Adrenal gland (tissue), 12 donors: ENCODE results near the gene LPP. TPM values are rescaled to one million over a fixed set of nuclear protein-coding genes. Genes with fewer than 3 reads are reported as not detected.
A peak's percentile ranks its signal among the peaks of the same experiment; 100 is the strongest.

Experiments used
- DNase-seq, 7 donors: peaks; one replicate each; pipeline ENCODE4 v3.0.0-alpha.2; 2019 to 2020
- H3K27ac ChIP-seq, 5 donors: fragments of 200-600 bp; sonication (generic) in 4 of 5; 1 replicate in 3 of 5; 2 replicates in 2 of 5; pipeline versions ENCODE4 v1.5.1 to v1.8.0; 2016 to 2020; ENCODE audit warnings: mild to moderate bottlenecking in 1 of 5
- H3K27me3 ChIP-seq: fragments of 200-600 bp; 2 replicates; pipeline ENCODE4 v1.8.0; 2021
- H3K36me3 ChIP-seq, 2 donors: fragments of 200-600 bp; replicated peaks in 1 of 2; 1 replicate in 1 of 2; 2 replicates in 1 of 2; pipeline versions ENCODE4 v1.5.1 to v1.8.0; 2018 to 2022
- H3K4me1 ChIP-seq, 2 donors: fragments of 200-600 bp; replicated peaks in 1 of 2; 1 replicate in 1 of 2; 2 replicates in 1 of 2; pipeline versions ENCODE4 v1.5.1 to v1.8.0; 2018 to 2021
- H3K4me3 ChIP-seq, 4 donors: fragments of 200-600 bp; sonication (generic) in 3 of 4; one replicate each; pipeline ENCODE4 v1.5.1; 2016 to 2018
- H3K9me3 ChIP-seq, 3 donors: fragments of 200-600 bp; sonication (generic) in 1 of 3; replicated peaks in 1 of 3; 1 replicate in 2 of 3; 2 replicates in 1 of 3; pipeline versions ENCODE4 v1.5.1 to v1.8.0; 2016 to 2021
- CTCF ChIP-seq, 6 experiments: fragments of 450-650 bp in 4 of 6; fragments of 200-600 bp in 2 of 6; sonication (generic) in 1 of 6; IDR thresholded peaks; 1 replicate in 5 of 6; 2 replicates in 1 of 6; pipeline versions ENCODE4 v1.5.1 to v1.8.0; 2016 to 2021; ENCODE audit warnings: antibody characterized with exemption in 6 of 6, mild to moderate bottlenecking in 2 of 6, moderate library complexity in 1 of 6
- POLR2A ChIP-seq, 2 donors: fragments of 450-650 bp; IDR thresholded peaks; one replicate each; pipeline ENCODE4 v1.6.1; 2017; ENCODE audit warnings: antibody characterized with exemption in 2 of 2, mild to moderate bottlenecking in 2 of 2, moderate library complexity in 1 of 2
- whole genome bisulfite sequencing, 4 donors: extraction: QIAGEN DNeasy Blood & Tissue Kit in 2 of 4; methylation state at CpG; one replicate each; pipeline versions ENCODE4 v1.1.5 to v1.1.7; 2013 to 2017; 5-methylcytosine and 5-hydroxymethylcytosine counted together
- intact Hi-C, 2 donors: fragments of 100-400 bp; cut with DNase I; formaldehyde crosslinking; loops; one replicate each; pipeline versions ENCODE4 v1.14.1 to v1.15.0; 2022 to 2023
- polyA plus RNA-seq, 3 donors: library from polyadenylated mRNA; stranded (reverse); fragments of 200-250 nt in 2 of 3; fragments of 350-450 nt in 1 of 3; fragmentation: Illumina TruSeq in 1 of 3; extraction: RNeasy Lipid Tissue Mini Kit (QIAGEN cat#74804) in 1 of 3; gene quantifications; one replicate each; pipeline ENCODE4 v1.2.3, GENCODE V29; 2013 to 2014
- total RNA-seq, 9 donors: library from RNA; depleted of rRNA in 4 of 9; stranded (reverse); fragments of >200 nt in 4 of 9; fragments of 120-200 nt in 1 of 9; fragmentation: NEBNext Ultra II Directional in 1 of 9; extraction: Animal tissue kit (Norgen Biotek cat#: 25700) in 1 of 9; gene quantifications; one replicate each; pipeline versions ENCODE4 v1.1.0 to v1.2.4, GENCODE V29; 2013 to 2023
- donor health status: healthy with polysubstance abuse.
- donor health status: Bipolar disorder and iron deficiency.
- donor health status: DM: yes; HTN: yes; CAD: no.
- donor health status: DM: no; HTN: no; CAD: no.
- donor health status: DM: no; HTN: no; CAD: no.
- donor health status: DM: yes; HTN: yes; CAD: no.

LPP gene
- total and polyA plus RNA-seq, 12 donors = 7.0 to 170 (median 101) TPM

DNA sequence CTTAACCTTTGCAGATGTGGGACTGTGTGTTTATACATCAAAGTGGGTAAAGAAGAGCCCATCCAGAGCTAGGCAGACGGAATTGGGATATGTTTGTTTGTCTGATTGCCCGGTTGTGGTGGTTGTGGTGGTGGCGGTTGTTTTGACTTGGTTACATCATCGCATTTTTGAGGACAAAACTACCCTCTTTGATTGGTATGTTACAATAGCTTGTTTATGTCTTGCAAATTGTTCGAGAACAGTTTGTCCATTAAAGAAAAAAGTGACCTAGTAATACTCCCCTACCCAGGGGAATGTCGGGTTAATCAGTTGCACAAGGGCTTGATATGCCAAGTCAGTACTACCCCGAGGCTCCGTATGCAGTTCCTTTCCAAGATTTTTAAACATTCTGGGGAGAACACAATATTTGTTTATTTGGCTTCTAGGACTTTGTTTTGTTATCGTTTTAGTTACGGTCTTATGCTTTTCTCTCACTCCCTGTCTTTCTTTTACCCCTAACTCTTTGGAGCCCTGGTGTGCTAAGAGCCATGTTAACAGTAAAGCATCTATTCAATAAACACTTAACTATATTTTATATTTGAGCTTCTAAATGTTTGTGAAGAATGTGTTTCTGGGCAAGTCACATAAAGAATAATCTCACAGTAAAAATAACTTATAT, 315.4 kb downstream of the LPP start:
- 68 to 75% (median 74%) methylated on average over 8 to 10 of the region's 10 CpGs for WGBS, 4 donors
- no peaks in the 10 kb centered on the region for H3K9me3 ChIP-seq
- H3K27me3 ChIP-seq = no peaks in the 10 kb centered on the region
- peak overlapping the region in 4 of 5 donors; percentile 19 to 81 (median 55) for H3K27ac ChIP-seq
- TF ChIP-seq POLR2A (IDR thresholded peaks at IDR 0.05) = no peak
- TF ChIP-seq CTCF (IDR thresholded peaks at IDR 0.05) = no peak
- peak in 1 of 7 donors; percentile 18 for DNase-seq
- H3K4me3 ChIP-seq = no peak overlapping the region
- intact Hi-C loops = no loop called here
- H3K4me1 ChIP-seq = peaks cover 12 to 42% of the 10 kb centered on the region in 2 donors
- H3K36me3 ChIP-seq = no peaks in the 10 kb centered on the region

DNA sequence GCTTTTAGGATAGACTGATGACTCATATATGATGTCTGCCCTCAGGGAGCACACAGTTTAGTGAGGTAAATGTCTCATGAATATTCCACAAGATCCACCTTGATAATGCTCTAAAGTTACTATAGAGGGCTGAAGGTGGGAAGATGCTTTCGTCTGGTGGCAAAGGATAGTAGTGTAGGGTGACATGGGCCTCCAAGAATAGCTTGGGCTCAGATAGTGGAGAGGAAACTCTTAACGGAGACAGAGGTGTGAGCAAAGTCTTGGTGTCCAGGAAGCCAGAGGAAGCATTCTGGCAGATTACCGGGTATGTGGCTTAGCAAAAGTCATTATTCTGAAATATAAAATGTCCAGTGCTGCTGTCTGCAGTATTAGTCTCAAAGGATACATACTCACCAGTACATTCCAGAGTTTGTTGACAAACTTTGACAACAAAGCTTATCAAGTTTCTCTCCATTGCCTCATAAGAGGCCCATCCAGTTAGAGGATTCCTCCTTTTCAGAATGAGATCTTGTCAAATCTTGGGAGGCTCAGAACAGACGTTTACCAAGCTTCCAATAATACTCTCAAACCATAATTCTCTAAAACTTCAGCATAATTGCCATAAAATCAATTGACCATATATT, 316.7 kb downstream of the LPP start:
- no peaks in the 10 kb centered on the region for H3K36me3 ChIP-seq
- intact Hi-C loops = no loop called here
- TF ChIP-seq POLR2A (IDR thresholded peaks at IDR 0.05) (no peak), CTCF (IDR thresholded peaks at IDR 0.05) (no peak)
- WGBS, 4 donors = 86 to 94% (median 91%) methylated on average over 4 of the region's 4 CpGs
- H3K27me3 ChIP-seq = no peaks in the 10 kb centered on the region
- H3K4me1 ChIP-seq = peaks cover 12 to 42% of the 10 kb centered on the region in 2 donors
- peak overlapping the region in 1 of 5 donors; percentile 43 for H3K27ac ChIP-seq
- no peak overlapping the region for H3K4me3 ChIP-seq
- H3K9me3 ChIP-seq = no peaks in the 10 kb centered on the region
- DNase-seq = no peak

DNA sequence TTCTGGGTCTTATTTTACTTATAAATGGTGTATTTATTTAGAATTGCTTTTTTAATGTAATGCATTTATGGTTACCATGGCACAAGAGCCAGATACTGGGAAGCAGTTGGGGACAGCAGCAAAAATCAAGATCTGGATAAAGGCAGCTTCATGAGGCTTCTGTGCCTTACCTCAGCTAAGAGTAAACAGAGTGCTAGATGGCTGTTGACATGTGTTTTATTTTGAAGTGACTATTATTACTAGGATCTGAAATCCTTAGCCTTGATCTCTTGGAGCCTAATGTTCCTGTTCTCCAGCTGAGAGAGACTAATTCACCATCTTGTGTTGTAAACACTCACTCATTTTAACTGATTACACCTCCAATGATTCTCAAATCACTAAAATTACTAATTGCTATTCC, 317.8 kb downstream of the LPP start:
- TF ChIP-seq POLR2A (IDR thresholded peaks at IDR 0.05) (no peak), CTCF (IDR thresholded peaks at IDR 0.05) (no peak)
- H3K36me3 ChIP-seq = no peaks in the 10 kb centered on the region
- no peaks in the 10 kb centered on the region for H3K9me3 ChIP-seq
- H3K4me3 ChIP-seq = no peak overlapping the region
- H3K4me1 ChIP-seq = peaks cover 12 to 46% of the 10 kb centered on the region in 2 donors
- peak overlapping the region in 4 of 5 donors; percentile 35 to 68 (median 62) for H3K27ac ChIP-seq
- no peaks in the 10 kb centered on the region for H3K27me3 ChIP-seq
- intact Hi-C loops = no loop called here
- no peak for DNase-seq

GRCh38 chr3:188472336-188472735, 318.4 kb downstream of the LPP start:
- H3K9me3 ChIP-seq = no peaks in the 10 kb centered on the region
- peaks cover 19 to 47% of the 10 kb centered on the region in 2 donors for H3K4me1 ChIP-seq
- intact Hi-C loops = no loop called here
- WGBS, 4 donors = 34 to 50% (median 39%) methylated on average over 1 of the region's 1 CpG
- no peaks in the 10 kb centered on the region for H3K36me3 ChIP-seq
- no peak for DNase-seq
- TF ChIP-seq POLR2A (IDR thresholded peaks at IDR 0.05) (no peak), CTCF (IDR thresholded peaks at IDR 0.05) (no peak)
- no peak overlapping the region for H3K4me3 ChIP-seq
- H3K27ac ChIP-seq = peak overlapping the region in 4 of 5 donors; percentile 61 to 68 (median 63)
- H3K27me3 ChIP-seq = no peaks in the 10 kb centered on the region
